GM21576 (cell line): ENCODE data around the gene NOSTRIN.
"Not testable (repeated sequence)": the region's sequence is repeated elsewhere in the genome, so short reads cannot be mapped to it uniquely, and the experiment has no call there.

Source experiments
- ATAC-seq: cut with Tn5 transposase; IDR thresholded peaks from one replicate; pipeline ENCODE4 v1.9.1; 2021; ENCODE audit warnings: mild to moderate bottlenecking, moderate library complexity; ENCODE audit not compliant: unreplicated experiment

The NOSTRIN gene

GRCh38 chr2:168874368-168875054 is 72.1 kb downstream of the NOSTRIN start:
- ATAC-seq, result no peak

GRCh38 chr2:168882163-168882562 is 79.7 kb downstream of the NOSTRIN start:
- ATAC-seq, result not testable (repeated sequence)

GRCh38 chr2:168884975-168885374 is 82.5 kb downstream of the NOSTRIN start:
- ATAC-seq, result no peak

- peak; percentile 1 for ATAC-seq
Observed at GRCh38 chr2:168889635-168890005, 87.2 kb downstream of the NOSTRIN start.

- peak; percentile 100 for ATAC-seq
Observed at GRCh38 chr2:168890006-168890782, 87.8 kb downstream of the NOSTRIN start, which contains the start of gene SPC25. TSS of gene SPC25 (minus strand) at chr2:168890430. CDS start at chr2:168889519, 911 bp downstream.

- ATAC-seq, result no peak
Observed at GRCh38 chr2:168892327-168892726, 89.9 kb downstream of the NOSTRIN start.

GRCh38 chr2:168894101-168894500 is 91.7 kb downstream of the NOSTRIN start:
- no peak for ATAC-seq

- no peak for ATAC-seq
Observed at GRCh38 chr2:168894720-168895119, 92.3 kb downstream of the NOSTRIN start.

GRCh38 chr2:168895771-168896170 is 93.3 kb downstream of the NOSTRIN start:
- ATAC-seq, result no peak

- no peak for ATAC-seq
Observed at GRCh38 chr2:168896783-168897182, 94.3 kb downstream of the NOSTRIN start.

- ATAC-seq, result no peak
Observed at GRCh38 chr2:168897449-168897848, 95.0 kb downstream of the NOSTRIN start.

GRCh38 chr2:168901003-168901402 is 98.6 kb downstream of the NOSTRIN start, which contains the start of gene G6PC2:
TSS of gene G6PC2 (plus strand) at chr2:168901291. CDS start at chr2:168901332, 41 bp downstream.
- ATAC-seq, result no peak

GRCh38 chr2:168903888-168904287 is 101.5 kb downstream of the NOSTRIN start:
- no peak for ATAC-seq

- no peak for ATAC-seq
Observed at GRCh38 chr2:168904358-168904757, 101.9 kb downstream of the NOSTRIN start.

- ATAC-seq, result no peak
Observed at GRCh38 chr2:168907940-168908662, 105.7 kb downstream of the NOSTRIN start.

- no peak for ATAC-seq
Observed at GRCh38 chr2:168910330-168910729, 107.9 kb downstream of the NOSTRIN start.

- no peak for ATAC-seq
Observed at GRCh38 chr2:168912466-168912865, 110.0 kb downstream of the NOSTRIN start.

GRCh38 chr2:168912901-168913369 is 110.5 kb downstream of the NOSTRIN start:
- no peak for ATAC-seq

GRCh38 chr2:168913495-168913894 is 111.1 kb downstream of the NOSTRIN start:
- ATAC-seq, result no peak
